ENCODE results near the gene RPS2.

RPS2 gene

DNA sequence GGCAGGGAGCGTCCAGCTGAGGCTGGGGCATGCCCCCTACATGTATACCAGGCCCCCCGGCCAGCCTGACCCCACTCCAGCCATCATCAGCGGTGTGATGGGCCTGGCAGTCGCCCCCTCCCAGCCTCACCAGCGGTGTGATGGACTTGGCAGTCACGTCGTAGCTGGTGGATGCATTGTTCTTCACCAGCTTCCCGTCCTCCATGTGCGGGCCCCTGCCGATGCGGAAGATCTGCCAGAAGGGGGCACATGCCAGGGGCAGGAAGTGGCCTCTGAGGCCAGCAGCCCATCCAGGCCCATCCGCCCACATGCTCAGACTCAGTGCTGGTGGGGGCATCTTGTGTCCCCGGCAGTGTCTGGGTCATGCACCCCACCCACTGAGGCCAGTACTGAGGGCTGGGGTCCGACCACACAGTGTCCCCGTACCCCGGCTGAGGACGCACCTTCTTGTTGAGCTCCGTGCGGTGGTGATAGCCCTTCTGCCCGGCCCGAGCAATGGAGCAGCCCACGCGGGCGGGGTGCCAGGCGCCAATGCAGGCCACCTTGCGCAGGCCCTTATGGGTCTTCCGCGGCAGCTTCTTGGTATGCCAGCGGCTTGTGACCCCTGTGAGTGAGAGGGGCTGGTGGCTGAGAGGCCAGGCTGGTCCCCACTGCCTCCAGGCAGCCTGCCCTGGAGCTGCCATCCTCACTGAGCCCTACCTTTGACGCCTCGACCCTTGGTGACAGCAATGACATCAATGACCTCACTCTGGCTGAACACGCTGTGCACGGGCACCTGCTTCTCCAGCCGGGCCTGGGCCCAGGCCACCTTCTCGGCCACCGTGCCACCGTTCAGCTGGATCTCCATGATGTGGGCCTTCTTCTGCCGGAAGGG, 17.9 kb downstream of the RPS2 start:
- H3K4me1 ChIP-seq = peaks cover 6% of the 10 kb centered on the region
- H3K27ac ChIP-seq = no peak overlapping the region
- no peak overlapping the region for H3K9ac ChIP-seq
- no peak overlapping the region for H3K4me2 ChIP-seq (ENCODE audit: low read length)
- TF ChIP-seq, protein P1, sequence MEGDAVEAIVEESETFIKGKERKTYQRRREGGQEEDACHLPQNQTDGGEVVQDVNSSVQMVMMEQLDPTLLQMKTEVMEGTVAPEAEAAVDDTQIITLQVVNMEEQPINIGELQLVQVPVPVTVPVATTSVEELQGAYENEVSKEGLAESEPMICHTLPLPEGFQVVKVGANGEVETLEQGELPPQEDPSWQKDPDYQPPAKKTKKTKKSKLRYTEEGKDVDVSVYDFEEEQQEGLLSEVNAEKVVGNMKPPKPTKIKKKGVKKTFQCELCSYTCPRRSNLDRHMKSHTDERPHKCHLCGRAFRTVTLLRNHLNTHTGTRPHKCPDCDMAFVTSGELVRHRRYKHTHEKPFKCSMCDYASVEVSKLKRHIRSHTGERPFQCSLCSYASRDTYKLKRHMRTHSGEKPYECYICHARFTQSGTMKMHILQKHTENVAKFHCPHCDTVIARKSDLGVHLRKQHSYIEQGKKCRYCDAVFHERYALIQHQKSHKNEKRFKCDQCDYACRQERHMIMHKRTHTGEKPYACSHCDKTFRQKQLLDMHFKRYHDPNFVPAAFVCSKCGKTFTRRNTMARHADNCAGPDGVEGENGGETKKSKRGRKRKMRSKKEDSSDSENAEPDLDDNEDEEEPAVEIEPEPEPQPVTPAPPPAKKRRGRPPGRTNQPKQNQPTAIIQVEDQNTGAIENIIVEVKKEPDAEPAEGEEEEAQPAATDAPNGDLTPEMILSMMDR (IDR thresholded peaks at IDR 0.05) = no peak
- no peak overlapping the region for H3K4me3 ChIP-seq (ENCODE audit: low read depth, low read length)
- H3K36me3 ChIP-seq (ENCODE audit: control insufficient read depth, insufficient read depth, low read length) = no peaks in the 10 kb centered on the region
- H3K27me3 ChIP-seq (ENCODE audit: control insufficient read depth, insufficient read depth, low read length) = no peaks in the 10 kb centered on the region
- H3K9me3 ChIP-seq (ENCODE audit: control insufficient read depth, low read length) = no peaks in the 10 kb centered on the region
- no peak overlapping the region for H2AFZ ChIP-seq
- H3K79me2 ChIP-seq = no peaks in the 10 kb centered on the region

DNA sequence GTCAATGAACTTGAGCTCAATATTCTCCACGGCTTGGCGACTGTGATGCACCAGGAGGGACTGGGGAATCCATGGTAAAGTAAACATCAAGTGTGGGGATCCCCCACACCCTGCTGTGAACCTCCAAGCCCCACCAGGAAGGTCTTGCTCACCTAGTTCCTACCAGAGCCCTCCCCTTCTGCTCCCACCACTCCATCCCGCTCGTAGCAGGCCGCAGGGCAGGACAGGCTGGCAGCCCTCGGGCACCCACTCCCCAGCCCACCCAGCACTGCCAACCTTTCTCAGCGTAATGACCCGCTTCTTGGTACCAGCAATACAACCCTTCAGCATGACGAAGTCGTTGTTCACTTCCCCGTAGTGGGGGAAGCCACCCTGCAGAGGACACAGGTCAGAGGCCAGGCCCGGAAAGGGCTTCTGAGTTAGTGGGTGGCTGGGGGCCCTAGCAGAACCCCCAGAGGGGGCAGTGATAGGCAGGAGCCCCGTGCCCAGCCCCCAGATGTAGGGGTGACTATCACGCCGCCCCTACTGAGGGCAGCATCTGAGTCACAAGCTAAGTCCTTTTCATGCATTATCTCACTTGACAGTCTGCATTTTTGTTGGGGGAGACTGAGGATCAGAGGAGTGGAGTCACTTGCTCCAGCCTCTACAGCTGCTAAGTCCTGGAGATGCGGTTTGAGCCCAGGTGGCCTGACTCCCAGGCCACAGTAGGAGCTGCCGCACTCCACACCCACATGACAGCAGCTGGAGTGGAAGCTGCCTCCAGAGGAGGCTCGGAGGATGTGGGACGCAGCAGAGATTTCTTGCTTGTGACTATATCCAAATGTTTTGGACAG, 18.9 kb downstream of the RPS2 start:
- TF ChIP-seq, protein P1 (IDR thresholded peaks at IDR 0.05) = no peak
- Histone ChIP-seq H3K36me3 (ENCODE audit: control insufficient read depth, insufficient read depth, low read length) (no peaks in the 10 kb centered on the region), H3K27ac (no peak overlapping the region), H3K27me3 (ENCODE audit: control insufficient read depth, insufficient read depth, low read length) (no peaks in the 10 kb centered on the region), H3K4me2 (ENCODE audit: low read length) (no peak overlapping the region), H3K9me3 (ENCODE audit: control insufficient read depth, low read length) (no peaks in the 10 kb centered on the region), H3K79me2 (no peaks in the 10 kb centered on the region), H2AFZ (no peak overlapping the region), H3K4me3 (ENCODE audit: low read depth, low read length) (no peak overlapping the region), H3K9ac (no peak overlapping the region), H3K4me1 (peaks cover 8% of the 10 kb centered on the region)

DNA sequence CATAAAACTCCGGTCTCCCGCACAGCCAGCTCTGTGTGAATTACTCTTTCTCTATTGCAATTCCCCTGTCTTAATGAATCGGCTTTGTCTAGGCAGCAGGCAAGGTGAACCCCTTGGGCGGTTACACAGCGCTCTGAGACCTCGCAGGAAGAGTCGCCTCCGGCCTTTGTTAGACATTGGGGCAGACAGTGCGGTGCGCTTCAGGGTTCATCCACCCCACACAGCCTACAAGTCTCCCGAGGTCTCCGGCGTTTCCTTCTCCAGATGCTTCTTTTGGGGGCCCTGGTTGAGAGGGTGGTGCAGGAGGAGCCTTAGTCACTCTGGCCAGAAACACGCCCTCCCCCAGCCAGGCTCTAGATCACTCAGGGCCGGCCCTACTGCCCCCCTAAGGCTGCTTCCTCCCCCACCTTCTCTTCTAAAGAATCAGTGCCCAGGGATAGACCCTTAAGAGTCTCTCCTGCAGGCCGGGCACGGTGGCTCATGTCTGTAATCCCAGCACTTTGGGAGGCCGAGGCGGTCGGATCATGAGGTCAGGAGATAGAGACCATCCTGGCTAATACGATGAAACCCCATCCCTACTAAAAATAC, 19.9 kb downstream of the RPS2 start:
- no peaks in the 10 kb centered on the region for H3K79me2 ChIP-seq
- H2AFZ ChIP-seq = no peak overlapping the region
- no peak overlapping the region for H3K9ac ChIP-seq
- H3K4me1 ChIP-seq = peaks cover 8% of the 10 kb centered on the region
- no peaks in the 10 kb centered on the region for H3K27me3 ChIP-seq (ENCODE audit: control insufficient read depth, insufficient read depth, low read length)
- no peak overlapping the region for H3K4me3 ChIP-seq (ENCODE audit: low read depth, low read length)
- H3K27ac ChIP-seq = no peak overlapping the region
- TF ChIP-seq, protein P1 (IDR thresholded peaks at IDR 0.05) = no peak
- no peaks in the 10 kb centered on the region for H3K9me3 ChIP-seq (ENCODE audit: control insufficient read depth, low read length)
- H3K36me3 ChIP-seq (ENCODE audit: control insufficient read depth, insufficient read depth, low read length) = no peaks in the 10 kb centered on the region
- no peak overlapping the region for H3K4me2 ChIP-seq (ENCODE audit: low read length)

DNA sequence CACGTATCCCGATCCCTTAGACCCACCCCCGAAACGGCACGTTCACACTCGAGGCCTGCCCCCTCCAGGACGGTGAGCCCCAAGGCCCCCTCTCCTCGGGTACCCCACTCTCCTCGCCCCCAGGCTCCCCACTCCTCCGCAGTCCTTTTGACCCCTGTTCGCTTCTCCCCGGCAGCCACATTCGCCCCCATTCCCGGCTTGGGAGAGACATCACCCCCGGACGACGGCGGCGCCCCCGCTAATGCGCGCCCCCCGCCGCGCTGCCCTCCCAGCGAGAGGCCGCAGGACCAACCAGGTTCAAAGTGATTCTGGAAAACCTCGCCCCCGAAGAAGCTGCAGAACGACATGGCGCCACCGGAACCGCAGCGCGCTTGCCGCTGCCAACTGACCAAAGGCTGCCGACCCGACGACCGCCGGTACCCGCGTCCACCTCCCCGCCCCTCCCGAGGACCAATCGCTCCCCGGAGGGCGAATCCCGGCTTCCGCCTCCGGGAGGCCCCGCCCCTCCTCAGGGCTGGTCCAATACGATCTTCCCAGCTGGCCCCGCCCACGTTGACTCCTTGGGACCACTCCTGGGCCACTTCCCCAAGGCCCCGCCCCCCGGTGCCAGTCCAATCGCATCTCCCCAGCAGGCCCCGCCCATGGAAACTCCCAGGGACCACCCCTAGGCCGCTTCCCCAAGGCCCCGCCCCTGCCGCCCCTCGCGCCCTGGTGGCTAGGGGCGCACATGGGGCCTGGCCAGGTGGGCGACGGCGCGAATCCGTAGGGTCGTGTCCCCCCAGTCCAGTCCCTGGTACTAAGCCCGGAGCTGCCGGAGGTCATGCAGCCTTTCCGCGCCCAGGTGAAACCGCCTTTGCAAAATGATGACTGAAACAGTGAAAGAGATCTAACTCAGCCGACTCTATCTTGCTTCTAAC, 21.6 kb downstream of the RPS2 start, which contains the start of gene MSRB1:
MSRB1 (minus strand) TSS at position 390 of the 917 bp plus-strand sequence; CDS start at position 347, 43 bp downstream.
- H3K79me2 ChIP-seq = no peaks in the 10 kb centered on the region
- H2AFZ ChIP-seq = peak within 1 kb of the TSS; percentile 93
- TF ChIP-seq, protein P1 (IDR thresholded peaks at IDR 0.05) = no peak
- no peaks in the 10 kb centered on the region for H3K27me3 ChIP-seq (ENCODE audit: control insufficient read depth, insufficient read depth, low read length)
- peak within 1 kb of the TSS; percentile 47 for H3K27ac ChIP-seq
- peaks cover 8% of the 10 kb centered on the region for H3K4me1 ChIP-seq
- H3K9ac ChIP-seq = no peak within 1 kb of the TSS
- peak within 1 kb of the TSS; percentile 61 for H3K4me3 ChIP-seq (ENCODE audit: low read depth, low read length)
- H3K36me3 ChIP-seq (ENCODE audit: control insufficient read depth, insufficient read depth, low read length) = no peaks in the 10 kb centered on the region
- peak within 1 kb of the TSS; percentile 89 for H3K4me2 ChIP-seq (ENCODE audit: low read length)
- no peaks in the 10 kb centered on the region for H3K9me3 ChIP-seq (ENCODE audit: control insufficient read depth, low read length)
